ENCODE results near the gene OSCP1. TPM values are rescaled to one million over a fixed set of nuclear protein-coding genes. Genes with fewer than 3 reads are reported as not detected.

OSCP1 gene
- total RNA-seq, 1 donor from 2014 or later: 7.1 TPM

DNA sequence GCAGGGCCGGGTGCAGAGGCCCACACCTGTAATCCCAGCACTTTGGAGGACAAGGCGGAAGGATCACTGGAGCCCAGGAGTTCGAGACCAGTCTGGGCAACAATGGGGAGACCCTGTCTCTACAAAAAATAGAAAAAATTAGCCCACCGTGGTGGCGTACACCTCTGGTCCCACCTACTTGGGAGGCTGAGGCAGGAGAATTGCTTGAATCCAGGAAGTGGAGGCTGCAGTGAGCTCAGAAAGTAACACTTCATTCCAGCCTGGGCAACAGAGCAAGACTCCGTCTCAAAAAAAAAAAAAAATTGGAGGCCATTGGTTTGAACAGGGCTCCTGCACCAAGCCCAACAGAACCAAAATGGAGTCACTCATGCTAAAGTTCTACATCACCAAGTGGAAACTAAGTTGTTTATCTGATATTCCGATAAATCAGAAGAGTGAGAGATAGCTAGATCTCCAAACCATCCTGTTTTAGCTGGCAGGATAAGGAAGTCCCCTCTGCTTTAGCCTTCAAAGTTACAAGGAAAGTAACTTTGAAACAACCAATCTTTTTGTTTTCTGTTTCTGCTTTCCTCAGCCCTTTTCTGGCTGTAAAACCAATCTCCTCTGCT lies 51.8 kb downstream of the OSCP1 start:
- DNase-seq: no peak
- intact Hi-C loops (cut with micrococcal nuclease): no loop called here
- Histone ChIP-seq H3K36me3 (peaks cover 6% of the 10 kb centered on the region), H3K4me3 (peak overlapping the region; percentile 86), H3K4me1 (peaks cover 24% of the 10 kb centered on the region), H3K9me3 (replicated peaks) (no peaks in the 10 kb centered on the region), H3K27me3 (ENCODE audit: low read depth) (no peaks in the 10 kb centered on the region), H3K27ac (replicated peaks) (peak overlapping the region; percentile 95)
- TF ChIP-seq, protein P1, sequence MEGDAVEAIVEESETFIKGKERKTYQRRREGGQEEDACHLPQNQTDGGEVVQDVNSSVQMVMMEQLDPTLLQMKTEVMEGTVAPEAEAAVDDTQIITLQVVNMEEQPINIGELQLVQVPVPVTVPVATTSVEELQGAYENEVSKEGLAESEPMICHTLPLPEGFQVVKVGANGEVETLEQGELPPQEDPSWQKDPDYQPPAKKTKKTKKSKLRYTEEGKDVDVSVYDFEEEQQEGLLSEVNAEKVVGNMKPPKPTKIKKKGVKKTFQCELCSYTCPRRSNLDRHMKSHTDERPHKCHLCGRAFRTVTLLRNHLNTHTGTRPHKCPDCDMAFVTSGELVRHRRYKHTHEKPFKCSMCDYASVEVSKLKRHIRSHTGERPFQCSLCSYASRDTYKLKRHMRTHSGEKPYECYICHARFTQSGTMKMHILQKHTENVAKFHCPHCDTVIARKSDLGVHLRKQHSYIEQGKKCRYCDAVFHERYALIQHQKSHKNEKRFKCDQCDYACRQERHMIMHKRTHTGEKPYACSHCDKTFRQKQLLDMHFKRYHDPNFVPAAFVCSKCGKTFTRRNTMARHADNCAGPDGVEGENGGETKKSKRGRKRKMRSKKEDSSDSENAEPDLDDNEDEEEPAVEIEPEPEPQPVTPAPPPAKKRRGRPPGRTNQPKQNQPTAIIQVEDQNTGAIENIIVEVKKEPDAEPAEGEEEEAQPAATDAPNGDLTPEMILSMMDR (IDR thresholded peaks at IDR 0.05; ENCODE audit: borderline replicate concordance): no peak

DNA sequence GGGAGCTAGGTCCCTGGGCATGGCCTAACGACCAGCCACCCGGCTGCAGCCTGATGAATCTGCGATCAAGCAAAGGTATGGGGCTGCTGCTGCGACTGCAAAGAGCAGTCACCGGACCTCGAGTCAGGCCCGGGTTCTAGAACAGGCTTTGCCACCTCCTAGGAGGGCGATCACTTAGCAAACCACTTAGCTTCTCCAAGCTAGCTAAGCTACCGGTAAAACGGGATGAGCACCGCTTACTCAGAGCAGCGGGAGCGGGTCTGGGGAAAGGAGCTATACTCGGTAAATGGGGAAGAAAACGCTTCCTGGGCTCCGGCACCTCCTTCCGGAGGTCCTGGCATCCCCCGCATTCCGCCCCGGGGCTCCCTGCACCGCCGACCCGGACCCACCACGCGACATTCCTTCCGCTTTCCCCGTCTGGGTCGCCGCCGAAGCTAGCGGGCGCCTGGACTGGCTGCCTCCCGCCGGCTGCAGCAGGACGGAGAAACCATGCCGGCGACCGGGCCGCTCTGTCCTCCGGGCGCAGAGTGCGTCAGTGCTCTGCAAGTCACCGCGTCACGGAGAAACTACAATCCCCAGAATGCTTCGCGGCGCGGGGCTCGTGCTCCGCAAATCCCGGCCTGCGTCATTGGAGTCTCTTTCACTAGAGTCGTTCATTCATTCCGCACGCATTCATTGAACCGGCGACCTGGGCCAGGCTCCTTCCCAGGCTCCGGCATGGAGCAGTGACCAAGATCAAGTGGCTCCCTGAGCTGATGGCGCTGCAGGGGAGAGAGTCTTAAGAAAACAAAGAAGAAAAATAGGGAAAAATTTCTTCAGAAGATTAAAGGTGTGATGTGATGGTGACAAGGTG lies 52.6 kb downstream of the OSCP1 start, which contains the start of gene LSM10:
Gene LSM10 (minus strand): TSS at position 531 of the 853 bp plus-strand sequence. CDS start 3,779 bp downstream, outside the sequence.
- Histone ChIP-seq H3K4me3 (peak within 1 kb of the TSS; percentile 86), H3K4me1 (peaks cover 24% of the 10 kb centered on the region), H3K9me3 (replicated peaks) (no peaks in the 10 kb centered on the region), H3K36me3 (peaks cover 15% of the 10 kb centered on the region), H3K27me3 (ENCODE audit: low read depth) (no peaks in the 10 kb centered on the region), H3K27ac (replicated peaks) (peak within 1 kb of the TSS; percentile 95)
- DNase-seq: peak; percentile 94
- intact Hi-C loops (cut with micrococcal nuclease): no loop called here
- TF ChIP-seq, protein P1 (IDR thresholded peaks at IDR 0.05; ENCODE audit: borderline replicate concordance): no peak

DNA sequence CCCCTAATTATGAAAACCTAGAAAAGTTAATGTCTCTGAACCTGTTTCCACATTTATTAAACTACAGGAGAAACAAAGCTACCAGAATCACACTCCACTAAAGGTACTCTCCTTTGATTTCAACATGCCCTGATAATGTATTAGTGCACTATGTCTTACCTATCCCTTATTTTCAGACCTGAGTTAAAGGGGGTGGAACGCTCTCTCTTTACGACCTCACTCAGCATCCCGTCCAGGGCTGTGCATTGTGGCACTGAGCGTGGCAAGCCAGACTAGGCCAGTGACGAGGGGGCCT lies 53.2 kb downstream of the OSCP1 start:
- no peak for DNase-seq
- TF ChIP-seq, protein P1 (IDR thresholded peaks at IDR 0.05; ENCODE audit: borderline replicate concordance): no peak
- Histone ChIP-seq H3K4me1 (peaks cover 24% of the 10 kb centered on the region), H3K36me3 (peaks cover 21% of the 10 kb centered on the region), H3K9me3 (replicated peaks) (no peaks in the 10 kb centered on the region), H3K27ac (replicated peaks) (peak overlapping the region; percentile 95), H3K4me3 (peak overlapping the region; percentile 86), H3K27me3 (ENCODE audit: low read depth) (no peaks in the 10 kb centered on the region)
- intact Hi-C loops (cut with micrococcal nuclease): no loop called here

DNA sequence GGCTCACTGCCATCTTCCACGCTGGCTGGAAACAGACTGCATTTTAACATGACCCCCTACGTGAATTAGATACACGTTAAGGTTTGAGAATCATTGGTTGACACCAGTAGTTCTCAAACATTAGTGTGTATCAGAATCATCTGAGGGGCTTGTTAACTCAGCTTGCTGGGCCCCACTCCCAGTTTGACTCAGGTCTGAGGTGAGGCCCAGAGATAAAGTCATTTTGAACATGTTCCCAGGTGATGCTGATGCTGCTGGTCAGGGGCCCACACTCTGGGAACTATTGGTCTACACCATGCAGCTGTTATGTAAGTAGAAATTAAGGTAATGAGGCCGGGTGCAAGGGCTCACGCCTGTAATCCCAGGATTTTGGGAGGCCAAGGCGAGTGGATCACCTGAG lies 53.9 kb downstream of the OSCP1 start:
- Histone ChIP-seq H3K27me3 (ENCODE audit: low read depth) (no peaks in the 10 kb centered on the region), H3K4me3 (peak overlapping the region; percentile 86), H3K4me1 (peaks cover 24% of the 10 kb centered on the region), H3K36me3 (peaks cover 26% of the 10 kb centered on the region), H3K9me3 (replicated peaks) (no peaks in the 10 kb centered on the region), H3K27ac (replicated peaks) (no peak overlapping the region)
- TF ChIP-seq, protein P1 (IDR thresholded peaks at IDR 0.05; ENCODE audit: borderline replicate concordance): no peak
- no peak for DNase-seq
- intact Hi-C loops (cut with micrococcal nuclease): no loop called here

DNA sequence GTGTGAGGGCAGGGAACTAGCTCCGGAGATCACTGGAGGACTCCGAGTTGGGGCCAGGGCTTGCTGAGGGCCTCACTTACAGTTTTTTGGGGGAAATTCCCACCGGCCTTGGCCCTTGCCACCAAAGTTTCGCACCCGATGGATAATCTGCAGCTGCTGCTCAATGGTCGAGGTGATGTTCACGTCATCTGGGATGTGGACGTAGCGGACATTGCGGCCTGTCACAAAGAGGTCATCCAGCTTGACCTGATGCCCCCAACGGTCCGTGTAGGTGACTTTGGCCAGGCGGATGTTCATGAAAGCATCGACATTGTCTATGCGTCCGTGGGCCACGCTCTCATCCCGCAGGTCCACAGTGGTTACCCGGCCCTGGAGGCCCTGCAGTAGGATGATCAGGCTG lies 56.6 kb downstream of the OSCP1 start:
- no peak for DNase-seq
- Histone ChIP-seq H3K9me3 (replicated peaks) (no peaks in the 10 kb centered on the region), H3K27me3 (ENCODE audit: low read depth) (no peaks in the 10 kb centered on the region), H3K4me3 (no peak overlapping the region), H3K4me1 (peaks cover 42% of the 10 kb centered on the region), H3K36me3 (peaks cover 39% of the 10 kb centered on the region), H3K27ac (replicated peaks) (no peak overlapping the region)
- TF ChIP-seq, protein P1 (IDR thresholded peaks at IDR 0.05; ENCODE audit: borderline replicate concordance): no peak
- intact Hi-C loops (cut with micrococcal nuclease): no loop called here
